NK-92 (cell line): ENCODE measurements around the gene FAR1.

ENCODE experiments used
- DNase-seq: peaks from one replicate; lab custom pipeline; 2025; ENCODE audit not compliant: unreplicated experiment; lab: John Stamatoyannopoulos, UW

The FAR1 gene

DNA sequence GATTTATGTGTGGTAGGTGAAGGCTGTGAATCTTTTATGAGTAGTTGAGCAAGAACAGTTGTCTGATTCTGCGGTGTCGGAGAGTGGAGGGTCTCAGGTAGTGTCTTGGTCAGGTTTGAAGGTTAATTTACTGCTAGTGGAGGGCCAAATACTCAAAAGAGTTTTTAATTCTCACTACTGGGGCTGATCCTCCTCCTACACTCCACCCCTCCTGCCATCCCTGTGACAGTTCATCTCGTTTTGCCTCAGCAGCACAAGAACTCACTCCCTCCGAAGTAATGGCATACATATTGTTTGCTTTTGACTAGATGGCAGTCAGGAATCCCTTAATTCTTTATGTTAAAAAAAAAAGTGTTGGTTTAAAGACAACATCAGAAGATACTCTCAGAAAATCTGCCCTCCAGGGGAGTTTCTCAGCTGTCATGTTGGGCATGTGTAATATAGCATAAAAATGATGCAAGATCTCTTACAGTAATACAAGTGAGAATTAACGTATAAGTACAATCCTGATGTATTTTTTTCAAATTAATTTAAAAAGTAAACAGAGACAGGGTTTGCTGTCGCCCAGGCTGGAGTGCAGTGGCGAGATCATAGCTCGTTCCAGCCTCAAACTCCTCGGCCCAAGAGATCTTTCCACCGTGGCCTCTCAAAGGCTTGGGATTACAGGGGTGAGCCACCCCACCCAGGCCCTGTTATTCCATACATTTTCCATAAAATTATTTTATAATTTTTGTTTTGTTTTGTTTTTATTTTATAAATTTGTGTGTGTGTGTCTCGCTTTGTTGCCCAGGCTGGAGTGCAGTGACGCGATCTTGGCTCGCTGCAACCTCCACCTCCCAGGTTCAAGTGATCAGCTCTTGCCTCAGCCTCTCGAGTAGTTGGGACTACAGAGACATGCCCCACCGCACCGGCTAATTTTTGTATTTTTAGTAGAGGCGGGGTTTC is 1.3 kb downstream of the FAR1 start:
- no peak for DNase-seq

GRCh38 chr11:13672576-13673210 is 4.2 kb downstream of the FAR1 start:
- DNase-seq = no peak

GRCh38 chr11:13674799-13675509 is 6.5 kb downstream of the FAR1 start:
- DNase-seq = no peak

GRCh38 chr11:13676576-13676975 is 8.1 kb downstream of the FAR1 start:
- no peak for DNase-seq

DNA sequence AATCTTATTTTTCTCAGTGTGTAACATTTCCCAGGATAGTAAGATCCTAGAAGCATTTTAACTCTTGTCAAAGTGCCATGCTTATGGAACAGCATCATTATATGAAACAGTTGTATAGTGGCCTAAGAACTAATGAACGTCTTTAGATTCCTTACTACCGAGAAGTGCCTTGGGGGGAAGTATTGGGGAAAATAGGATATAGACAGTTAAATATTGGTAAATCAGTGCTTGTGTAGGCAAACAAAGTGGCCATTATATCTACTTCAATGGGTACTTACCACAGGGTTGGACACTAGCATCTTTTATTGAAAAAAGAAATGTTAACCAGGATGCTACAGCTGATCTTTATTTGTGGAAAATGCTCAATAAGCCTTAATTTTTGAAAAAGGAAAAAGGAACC is 11.3 kb downstream of the FAR1 start:
- DNase-seq = no peak

DNA sequence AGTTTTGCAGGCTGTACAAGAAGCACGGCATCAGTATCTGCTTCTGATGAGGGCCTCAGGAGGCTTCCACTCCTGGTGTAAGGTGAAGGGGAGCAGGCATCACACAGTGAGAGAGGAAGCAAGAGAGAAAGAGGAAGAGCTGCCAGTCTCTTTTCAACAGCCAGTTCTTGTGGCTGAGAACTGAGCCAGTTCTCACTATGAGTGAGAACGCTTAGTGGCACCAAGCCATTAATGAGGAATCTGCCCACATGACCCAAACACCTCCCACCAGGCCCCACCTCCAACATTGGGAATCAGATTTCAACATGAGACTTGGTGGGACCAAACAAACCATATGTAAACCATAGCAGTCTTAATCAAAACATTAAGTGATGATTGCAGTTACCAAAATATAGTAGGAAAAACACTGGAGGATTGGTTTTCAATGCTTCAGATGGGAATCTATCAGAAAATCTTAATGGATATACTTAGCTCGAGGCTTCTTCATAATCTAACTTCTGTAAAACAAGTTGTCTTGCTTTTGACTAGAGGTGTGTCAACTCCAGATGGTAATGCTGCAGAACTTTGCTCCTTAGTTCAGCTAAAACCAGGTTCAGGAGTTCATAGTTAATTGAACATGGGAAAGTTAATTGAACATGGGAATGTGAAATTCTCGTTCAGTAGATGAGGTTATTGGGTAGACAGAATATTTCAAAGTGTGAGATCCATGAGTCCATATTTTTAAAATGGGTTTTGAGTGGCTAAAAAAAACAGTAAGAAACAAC is 12.2 kb downstream of the FAR1 start:
- no peak for DNase-seq

GRCh38 chr11:13681446-13681845 is 13.0 kb downstream of the FAR1 start:
- no peak for DNase-seq

DNA sequence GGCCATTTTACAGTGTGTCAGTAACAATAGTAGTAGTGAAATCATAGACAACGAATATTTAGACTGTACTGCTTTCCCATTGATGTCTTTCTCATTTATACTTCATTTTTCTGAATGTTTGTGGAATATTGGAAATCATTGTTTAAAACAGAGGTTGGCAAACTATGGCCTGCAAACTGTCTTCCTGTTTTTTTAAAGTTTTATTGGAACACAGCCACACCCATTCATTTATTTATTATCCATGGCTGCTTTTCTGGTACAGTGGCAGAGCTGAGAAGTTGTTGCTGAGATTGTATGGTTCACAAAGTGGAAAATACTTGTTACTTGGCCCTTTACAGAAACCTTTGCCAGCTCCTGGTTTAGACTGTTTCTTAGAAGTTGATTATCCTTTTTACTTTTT is 13.7 kb downstream of the FAR1 start:
- no peak for DNase-seq

- no peak for DNase-seq
Observed at GRCh38 chr11:13685461-13686108, 17.1 kb downstream of the FAR1 start.

DNA sequence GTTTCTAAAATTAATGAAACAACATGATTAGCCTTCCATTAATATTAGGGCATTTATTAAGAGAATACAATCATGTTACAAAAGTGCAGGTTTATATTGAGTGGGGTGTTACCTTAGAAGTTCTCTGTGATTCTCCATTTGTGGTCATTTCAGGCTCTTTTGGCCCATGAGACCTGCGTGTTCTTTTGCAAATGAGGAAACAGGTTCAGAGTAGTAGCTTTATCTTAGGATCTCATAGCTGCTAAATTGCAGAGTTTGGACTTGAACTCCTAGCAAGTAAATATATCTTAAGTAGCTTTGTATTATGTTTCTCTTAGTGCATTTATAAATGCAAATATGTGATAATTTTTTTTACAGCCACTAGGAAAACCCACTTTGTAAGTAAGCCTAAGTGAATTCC is 18.3 kb downstream of the FAR1 start:
- DNase-seq = no peak

DNA sequence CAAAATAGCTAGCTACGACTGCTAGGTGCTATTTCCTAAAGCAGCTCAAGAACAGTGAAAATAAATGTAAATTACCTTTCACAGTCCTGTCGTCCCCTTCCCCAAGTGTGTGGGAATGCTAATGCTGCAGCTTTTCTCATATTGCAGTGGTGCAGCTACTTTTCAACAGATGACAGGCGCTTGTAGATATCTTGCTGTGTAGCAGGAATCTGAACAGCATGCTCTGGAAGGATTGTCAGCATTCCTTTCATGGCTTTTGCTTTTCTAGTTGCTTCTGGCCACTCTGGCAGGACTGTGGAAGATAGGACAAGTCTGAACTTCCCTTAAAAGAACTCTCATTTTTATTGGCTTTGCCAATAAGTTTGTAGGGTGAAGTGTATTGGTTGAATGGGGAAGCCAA is 18.8 kb downstream of the FAR1 start:
- DNase-seq = no peak

DNA sequence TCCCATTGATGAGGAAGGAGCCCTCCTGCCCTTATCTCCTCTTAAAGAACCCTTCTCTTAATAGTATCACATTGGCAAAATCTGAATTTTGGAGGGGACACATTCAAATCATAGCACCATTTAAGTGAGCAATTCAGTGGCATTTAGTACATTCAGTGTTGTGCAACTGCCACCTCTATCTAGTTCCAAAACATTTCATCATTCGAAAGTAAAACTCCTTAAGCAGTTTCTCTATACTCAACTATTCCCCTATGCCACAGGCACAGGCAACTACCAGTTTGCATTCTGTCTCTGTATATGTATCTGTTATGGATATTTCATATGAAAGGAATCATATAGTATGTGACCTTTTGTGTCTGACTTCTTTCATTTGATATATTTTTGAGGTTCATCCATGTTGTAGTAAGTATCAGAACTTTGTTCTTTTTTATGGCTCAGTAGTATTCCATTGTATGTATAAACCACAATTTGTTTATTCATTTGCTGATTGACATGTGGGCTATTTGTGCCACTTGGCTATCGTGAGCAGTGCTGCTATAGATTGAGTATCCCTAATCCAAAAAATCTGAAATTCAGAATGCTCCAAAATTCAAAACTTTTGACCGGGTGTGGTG is 22.9 kb downstream of the FAR1 start:
- DNase-seq = no peak

GRCh38 chr11:13692172-13692571 is 23.7 kb downstream of the FAR1 start:
- DNase-seq = no peak

DNA sequence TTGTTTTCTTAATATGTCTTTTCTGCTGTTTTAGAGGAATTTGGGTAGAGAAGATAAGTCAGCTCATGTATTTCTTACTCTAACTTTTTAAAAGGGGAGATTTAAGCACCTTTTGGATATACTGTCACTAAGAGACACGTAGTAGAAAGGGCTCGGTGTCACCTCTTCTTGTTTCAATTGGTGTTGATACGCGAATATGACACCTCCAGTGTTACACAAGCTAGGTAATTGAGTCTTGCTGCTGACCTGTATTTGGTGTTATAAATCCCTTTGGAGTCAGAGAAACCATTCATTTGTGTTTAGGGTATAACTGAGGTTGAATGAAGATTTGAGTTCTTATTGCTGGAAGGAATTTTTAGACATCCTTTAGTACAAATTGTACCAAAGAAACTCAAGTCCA is 25.6 kb downstream of the FAR1 start:
- no peak for DNase-seq

DNA sequence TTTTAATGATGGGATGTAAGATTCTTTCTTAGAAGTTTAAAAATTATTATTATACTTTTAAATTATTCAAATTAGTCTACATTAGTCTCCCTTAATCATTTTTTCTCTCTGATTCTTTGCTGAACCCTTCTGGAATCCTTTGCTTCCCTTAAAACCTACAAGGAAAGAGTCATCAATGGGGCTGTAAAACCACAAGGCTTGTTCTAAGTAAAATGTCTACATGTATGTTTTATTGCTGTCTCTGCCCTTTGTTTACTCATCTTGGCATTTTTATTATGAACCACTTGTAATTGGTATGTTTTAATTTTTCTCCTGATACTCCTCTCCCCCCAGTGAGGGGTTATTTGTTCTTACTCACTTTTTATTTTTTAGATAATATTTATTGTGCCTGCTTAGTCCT is 27.4 kb downstream of the FAR1 start:
- no peak for DNase-seq

DNA sequence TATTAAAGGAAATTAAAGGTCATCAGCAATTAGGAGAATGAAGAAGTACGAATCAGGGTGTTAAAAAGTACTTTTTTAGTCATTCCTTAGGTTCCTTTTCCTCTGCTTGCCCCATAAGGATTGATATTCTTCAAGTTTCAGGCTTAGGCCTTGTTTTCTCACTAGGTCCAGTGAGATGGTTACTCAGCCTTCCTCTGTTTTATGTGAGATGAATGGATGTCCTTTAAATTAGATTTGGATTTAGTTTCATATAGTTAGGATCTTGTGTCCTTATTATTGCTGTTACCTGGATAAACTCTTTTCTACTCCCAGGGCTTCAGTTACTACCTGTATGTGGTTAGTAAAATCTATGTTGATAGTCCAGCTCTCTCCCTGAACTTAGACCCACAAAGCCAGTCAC is 29.2 kb downstream of the FAR1 start:
- DNase-seq = no peak

DNA sequence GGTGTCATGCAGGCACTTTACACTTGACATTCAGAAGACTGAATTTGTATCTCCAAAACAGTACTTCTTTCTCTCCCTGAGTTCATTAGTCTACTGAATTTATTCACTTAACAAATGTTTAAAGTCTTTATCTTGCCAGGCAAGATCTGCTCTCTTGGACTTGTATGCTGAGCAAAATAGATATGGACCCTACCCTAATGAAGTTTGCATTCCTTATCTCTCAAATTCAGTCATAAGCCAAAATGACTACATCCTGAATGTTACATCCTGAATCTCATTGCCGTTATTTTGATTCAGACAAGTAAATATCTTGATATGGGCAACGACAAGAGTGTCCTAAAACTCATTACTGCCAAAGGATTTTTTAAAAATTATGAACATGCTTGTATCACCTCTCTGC is 29.7 kb downstream of the FAR1 start:
- no peak for DNase-seq

DNA sequence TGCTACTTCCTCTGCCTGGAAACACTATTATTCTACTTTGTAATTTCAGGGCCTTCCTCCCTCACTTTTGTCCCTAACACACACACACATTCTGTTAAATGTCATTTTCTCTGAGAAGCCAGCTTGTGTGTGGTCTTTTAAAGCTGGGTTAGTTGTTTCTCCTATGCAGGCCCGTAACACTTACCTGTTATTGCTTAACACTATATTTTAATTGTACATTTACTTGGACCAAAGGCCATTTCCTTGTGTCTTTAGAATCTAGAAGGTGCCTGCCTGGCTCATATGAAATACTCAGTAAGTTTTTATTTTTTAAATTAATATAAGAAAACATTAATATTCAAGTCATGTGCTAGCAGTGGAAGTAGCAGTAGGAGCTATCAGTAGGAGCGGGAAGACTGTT is 30.6 kb downstream of the FAR1 start:
- no peak for DNase-seq

DNA sequence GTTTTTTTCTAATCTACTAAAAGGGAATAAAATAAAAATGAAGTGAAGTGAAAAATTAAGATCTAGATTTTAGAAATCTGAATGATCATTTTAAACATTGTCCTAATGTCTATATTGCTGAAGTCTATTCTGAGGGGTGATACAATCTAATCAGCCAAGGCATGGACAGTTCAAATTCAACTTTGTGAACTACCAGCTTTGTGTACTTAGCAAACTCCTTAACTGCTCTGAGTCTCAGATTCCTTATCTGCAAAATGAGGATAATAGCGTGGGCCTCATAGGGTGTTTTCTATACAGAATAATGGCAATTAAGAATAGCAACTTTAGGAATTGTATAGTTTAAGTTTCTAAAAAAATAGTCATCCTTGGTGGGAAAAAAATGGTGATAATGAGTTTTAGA is 31.4 kb downstream of the FAR1 start:
- no peak for DNase-seq

DNA sequence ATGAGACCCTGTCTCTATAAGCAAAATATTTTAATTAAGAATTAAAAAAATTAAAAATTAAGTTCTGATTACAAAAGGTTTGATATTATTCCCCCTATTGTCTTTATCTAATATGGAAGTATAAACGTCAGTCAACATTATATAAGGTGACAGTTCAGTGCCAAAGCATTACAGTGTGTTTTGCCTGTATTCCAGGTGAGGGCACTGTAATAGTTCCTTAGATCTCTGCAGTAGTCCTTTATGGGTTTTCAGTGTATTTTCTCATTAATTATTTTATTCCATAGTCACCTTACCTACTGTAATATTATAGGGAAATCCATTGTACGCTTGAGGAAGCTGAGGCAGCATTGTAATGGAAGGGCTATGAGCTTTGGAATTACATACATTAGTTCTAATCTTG is 33.0 kb downstream of the FAR1 start:
- no peak for DNase-seq
